GOT3 (cell line): Measurements from ENCODE around the gene INHA.

Source experiments
- DNase-seq: peaks from one replicate; lab custom pipeline; 2025; ENCODE audit warnings: mixed read lengths; lab: John Stamatoyannopoulos, UW

The INHA gene, protein sequence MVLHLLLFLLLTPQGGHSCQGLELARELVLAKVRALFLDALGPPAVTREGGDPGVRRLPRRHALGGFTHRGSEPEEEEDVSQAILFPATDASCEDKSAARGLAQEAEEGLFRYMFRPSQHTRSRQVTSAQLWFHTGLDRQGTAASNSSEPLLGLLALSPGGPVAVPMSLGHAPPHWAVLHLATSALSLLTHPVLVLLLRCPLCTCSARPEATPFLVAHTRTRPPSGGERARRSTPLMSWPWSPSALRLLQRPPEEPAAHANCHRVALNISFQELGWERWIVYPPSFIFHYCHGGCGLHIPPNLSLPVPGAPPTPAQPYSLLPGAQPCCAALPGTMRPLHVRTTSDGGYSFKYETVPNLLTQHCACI

GRCh38 chr2:219572237-219573001, at the start of gene INHA:
TSS of gene INHA (plus strand) at chr2:219572310. CDS start at chr2:219572375, 65 bp downstream.
- DNase-seq, result no peak

DNA sequence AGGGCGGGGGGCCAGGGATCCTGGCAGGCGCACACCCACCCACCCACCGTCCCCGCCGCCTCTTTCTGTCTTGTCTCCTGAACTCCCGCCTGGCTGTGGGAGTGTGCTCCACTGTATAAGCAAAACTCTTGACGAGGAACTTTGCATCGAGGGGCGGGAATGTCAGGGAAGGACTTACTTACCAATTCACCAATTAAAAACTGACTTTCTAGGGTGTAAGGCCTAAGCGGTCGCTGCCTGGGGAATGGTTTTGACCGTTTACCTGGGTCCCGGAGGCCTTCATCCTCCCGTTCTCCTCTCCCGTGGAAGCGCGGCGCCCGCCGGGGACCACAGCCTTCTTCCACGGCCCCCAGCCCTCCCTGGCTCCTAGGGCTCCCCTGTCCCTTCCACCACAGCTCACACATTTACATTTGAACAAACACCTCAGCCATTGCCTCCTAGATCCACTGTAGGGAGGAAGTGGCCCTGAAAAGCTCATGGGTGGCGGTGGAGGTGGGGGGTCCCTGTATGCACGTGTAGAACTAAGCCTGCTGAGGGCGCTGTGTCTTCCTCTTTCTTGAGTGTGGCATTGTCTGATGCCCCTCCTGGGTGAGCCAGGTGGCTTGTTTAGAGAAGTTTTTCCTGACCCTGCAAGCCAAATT, 49.0 kb upstream of the INHA start:
- DNase-seq, result no peak

DNA sequence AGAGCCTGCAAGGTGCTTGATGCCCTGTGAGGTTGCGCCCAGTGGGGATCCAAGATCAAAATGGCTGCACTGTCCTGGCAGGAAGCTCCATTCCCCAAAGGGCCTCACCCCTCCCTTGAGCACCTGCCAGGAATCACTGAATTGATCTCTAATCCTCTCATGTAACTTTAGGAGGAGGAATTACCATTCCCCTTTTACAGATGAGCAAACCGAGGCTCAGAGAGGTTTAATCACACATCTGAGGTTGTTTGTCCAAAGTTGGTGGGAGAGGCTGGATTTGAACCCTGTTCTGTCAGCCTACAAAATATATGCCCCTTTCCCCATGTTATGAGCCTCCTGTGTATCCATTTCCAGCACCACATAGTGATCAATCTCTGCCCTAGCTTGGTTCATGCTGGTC, 47.3 kb upstream of the INHA start:
- no peak for DNase-seq

GRCh38 chr2:219525533-219526232, 46.4 kb upstream of the INHA start:
- DNase-seq, result no peak

DNA sequence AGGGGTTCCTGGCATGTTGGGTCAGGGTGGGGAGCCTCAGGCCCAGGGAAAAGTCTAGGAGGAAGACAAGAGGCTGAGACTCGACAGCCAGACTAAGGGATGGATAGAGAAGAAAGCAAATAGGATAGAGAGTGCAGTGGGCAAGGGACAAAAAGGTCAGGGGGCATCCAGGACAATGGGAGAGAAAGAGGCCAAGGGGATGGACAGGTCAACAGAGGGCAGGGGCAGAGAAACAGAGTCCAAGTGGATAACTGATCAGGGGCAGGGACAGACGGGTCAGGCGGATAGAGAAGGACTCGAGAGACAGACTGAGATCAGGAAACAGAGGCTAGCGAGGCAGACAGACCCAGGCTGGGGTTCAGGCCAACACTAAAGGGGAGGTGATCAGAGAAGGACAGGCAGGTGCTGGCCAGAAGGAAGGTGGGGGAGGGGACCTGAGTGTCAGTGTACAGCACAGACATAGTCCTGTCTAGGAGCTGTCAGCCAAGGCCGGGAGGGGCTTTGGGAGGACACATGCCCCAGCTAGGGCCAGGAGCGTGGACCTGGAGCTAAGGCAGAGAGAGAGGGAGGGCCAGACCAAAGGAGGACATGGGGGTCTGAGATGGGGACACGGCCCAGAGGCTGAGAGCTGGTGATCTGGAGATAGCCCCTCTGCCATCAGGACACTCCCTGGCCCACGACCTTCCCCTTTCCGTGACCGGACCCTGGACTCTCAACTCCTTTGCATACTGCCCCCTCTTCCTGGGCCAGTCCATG, 45.6 kb upstream of the INHA start:
- DNase-seq, result no peak

DNA sequence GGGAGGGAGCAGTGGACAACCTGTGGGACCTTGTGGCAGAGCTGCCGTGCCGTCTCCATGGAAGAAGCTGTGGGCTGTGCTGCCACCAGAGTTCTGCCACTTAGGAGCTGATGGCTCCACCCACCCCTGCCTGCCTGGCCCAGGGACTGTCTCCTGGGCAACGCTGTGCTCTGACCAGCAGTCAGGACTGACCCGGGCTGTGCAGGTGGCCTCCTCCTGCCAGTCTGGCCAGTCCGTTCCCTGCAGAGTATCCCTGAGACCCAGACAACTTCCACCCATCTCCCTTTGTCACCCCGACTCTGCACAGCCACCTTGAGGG, 45.1 kb upstream of the INHA start:
- DNase-seq, result no peak

DNA sequence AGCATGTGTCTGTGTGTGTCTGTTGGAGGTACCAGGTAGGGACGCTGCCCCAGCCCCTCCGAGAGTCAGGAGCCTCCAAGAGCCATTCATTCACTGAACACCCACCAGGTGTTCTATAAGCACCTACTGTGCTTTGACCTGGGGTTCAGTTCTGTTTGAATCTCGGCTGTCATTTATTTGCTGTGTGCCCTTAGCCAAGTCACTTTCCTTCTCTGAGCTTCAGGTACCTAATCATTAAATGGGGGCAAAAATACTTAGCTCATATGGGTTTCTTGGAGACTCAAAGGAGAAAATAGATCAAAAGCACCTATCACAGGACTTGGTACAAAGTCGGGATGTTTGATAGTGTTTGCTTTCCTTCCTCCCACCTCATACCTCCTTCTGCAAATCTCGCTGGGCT, 44.6 kb upstream of the INHA start:
- DNase-seq, result no peak

DNA sequence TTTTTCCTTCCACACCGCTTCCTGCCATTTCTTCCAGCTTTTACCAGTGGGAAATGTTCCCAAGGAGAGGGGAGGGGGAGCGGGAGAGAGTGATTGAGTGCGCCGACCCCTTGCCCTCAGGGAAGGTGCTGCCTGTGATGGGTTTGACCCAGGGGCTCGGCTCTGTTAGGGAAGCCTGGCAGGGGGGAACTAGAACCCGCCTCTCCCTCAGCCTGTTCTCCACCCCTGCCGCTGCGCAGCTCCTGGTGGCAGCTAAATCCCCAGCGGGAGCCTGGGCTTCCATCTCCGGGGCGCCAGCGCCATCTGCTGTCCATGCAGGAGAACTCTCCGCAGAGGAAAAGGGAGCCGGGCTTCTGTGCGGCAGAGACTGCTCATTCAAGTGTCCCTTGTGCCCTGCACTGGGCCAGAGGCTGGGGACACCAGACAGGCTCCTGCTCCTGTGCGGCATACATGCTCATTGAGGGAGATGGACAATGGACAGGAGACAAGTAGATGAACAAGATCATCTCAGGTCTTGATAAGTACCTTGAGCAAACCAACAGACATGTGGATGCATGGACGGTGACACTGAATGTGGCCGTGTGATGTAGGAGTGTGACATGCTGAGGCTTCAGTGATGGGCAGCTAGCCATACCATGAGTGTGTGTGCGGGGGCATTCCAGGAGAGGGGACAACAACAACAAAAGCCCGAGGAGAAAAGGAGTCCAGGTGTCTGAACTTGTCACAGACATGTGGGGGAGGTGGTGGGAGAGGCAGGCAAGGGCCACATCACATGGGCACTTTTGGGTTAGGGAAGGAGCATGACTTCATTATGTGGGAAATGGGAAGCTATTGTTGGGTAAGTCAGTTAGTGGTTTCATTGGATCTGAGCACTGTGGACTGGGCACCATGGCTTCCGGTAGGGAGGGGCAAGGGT, 41.8 kb upstream of the INHA start:
- peak; percentile 66 for DNase-seq

- DNase-seq, result no peak
These were observed 40.3 kb upstream of the INHA start for GRCh38 chr2:219531639-219532377.

DNA sequence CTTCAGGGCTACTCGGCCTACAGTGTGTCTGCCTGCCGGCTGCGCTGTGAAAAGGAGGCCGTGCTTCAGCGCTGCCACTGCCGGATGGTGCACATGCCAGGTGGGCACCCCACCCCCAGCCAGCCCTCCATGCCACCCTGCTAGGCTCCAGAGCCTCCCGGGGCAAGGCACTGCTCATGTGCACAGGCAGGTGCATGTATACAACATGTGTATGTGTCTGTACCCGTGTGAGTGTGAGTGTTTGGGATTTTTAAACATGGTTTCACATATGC, 39.8 kb upstream of the INHA start:
- DNase-seq, result no peak

GRCh38 chr2:219533930-219534661, 38.0 kb upstream of the INHA start:
- no peak for DNase-seq

DNA sequence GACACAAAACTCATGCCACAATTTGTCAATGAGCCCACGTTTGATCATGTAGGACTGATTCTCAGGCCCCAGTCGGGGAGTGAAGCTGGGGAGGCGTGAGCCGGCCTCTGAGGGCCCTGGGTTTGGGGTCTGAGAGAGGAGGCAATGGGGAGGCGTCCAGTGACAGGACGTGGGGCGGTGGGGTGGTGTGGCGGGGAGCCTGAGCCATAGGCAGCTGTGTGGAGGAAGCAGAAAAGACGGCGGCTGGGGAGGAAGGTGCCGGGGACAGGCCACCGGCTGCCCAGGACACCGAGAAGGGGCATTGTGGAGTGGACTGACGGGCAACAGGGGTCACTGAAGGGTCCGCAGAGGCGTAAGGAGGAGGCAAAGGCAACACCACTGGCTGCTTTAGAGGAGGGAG, 35.7 kb upstream of the INHA start:
- DNase-seq, result no peak

GRCh38 chr2:219536967-219537366, 35.1 kb upstream of the INHA start:
- DNase-seq, result no peak

- DNase-seq, result no peak
These were observed 34.2 kb upstream of the INHA start for GRCh38 chr2:219537657-219538488.

DNA sequence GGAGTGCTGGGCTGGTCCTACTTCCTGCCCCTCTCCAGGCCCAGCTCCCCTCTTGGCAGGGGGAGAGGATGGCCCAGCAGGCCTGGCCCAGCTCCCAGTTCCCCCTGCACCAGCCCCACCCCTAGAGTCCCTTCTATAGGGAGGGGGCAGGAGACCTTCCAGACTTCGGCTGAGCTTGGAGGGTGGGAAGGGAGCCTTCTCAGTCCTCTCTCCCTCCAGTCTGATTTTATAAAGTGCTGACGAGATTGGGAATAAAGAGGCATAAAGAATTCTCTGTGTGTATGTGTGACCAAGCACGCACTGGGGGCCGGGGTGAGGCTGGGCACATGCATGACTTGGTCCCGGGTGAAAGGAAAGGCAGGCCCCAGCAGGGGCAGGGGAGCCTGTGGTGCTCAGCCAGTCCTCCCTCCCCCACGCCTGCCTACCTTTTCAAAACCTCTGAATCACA, 33.6 kb upstream of the INHA start:
- DNase-seq, result no peak

- no peak for DNase-seq
These were observed 32.9 kb upstream of the INHA start for GRCh38 chr2:219538956-219539788.

GRCh38 chr2:219539926-219540678, 32.0 kb upstream of the INHA start:
- DNase-seq, result no peak
